MM.1S (cell line): Measurements from ENCODE around the gene EMX1.

Experiments used
- CTCF ChIP-seq: fragments of 300-600 bp; sonication (generic); IDR thresholded peaks from 2 replicates; pipeline ENCODE4 v1.5.1; 2016; ENCODE audit warnings: antibody characterized with exemption, low read length, mixed read lengths
- EZH2 ChIP-seq: fragments of 300-600 bp; sonication (generic); optimal IDR thresholded peaks from 2 replicates; pipeline ENCODE3; 2017; ENCODE audit warnings: low read depth, mild to moderate bottlenecking, antibody characterized with exemption, low read length, mixed read lengths
- EZH2phosphoT487 ChIP-seq: fragments of 300-600 bp; sonication (generic); IDR thresholded peaks from 2 replicates; pipeline ENCODE4 v1.6.1; 2018; ENCODE audit warnings: antibody characterized with exemption, low read length

GRCh38 chr2:72914206-72914559 is 3.1 kb upstream of the EMX1 start:
- TF ChIP-seq CTCF (no peak), EZH2 (no peak), EZH2phosphoT487 (no peak)
